ENCODE data around the gene CLTRN.

Gene CLTRN

DNA sequence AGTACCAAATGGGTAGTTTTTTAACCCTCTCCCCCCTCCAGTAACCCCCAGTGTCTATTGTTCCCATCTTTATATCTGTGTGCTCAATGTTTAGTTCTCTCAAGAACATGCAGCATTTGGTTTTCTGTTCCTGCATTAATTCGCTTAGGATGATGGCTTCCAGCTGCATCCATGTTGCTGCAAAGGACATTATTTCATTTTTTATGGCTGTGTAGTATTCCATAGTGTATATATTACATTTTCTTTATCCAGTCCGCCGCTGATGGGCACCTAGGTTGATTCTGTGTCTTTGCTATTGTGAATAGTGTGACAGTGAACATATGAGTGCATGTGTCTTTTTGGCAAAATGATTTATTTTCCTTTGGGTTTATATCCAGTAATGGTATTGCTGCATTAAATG, 31.9 kb upstream of the CLTRN start:
- Histone ChIP-seq H3K27me3 (ENCODE audit: insufficient read depth, low read length, poor library complexity) (no peaks in the 10 kb centered on the region), H3K9me3 (ENCODE audit: insufficient read depth, low read length, severe bottlenecking) (no peaks in the 10 kb centered on the region), H3K79me2 (ENCODE audit: insufficient read depth, low read length) (no peaks in the 10 kb centered on the region), H3K4me1 (ENCODE audit: insufficient read depth, low read length) (no peaks in the 10 kb centered on the region), H3K9ac (ENCODE audit: low read depth, low read length) (no peak overlapping the region), H3K36me3 (ENCODE audit: insufficient read depth, low read length) (peaks cover 23% of the 10 kb centered on the region), H3K27ac (ENCODE audit: low read length) (no peak overlapping the region), H2AFZ (ENCODE audit: low read depth, low read length) (no peak overlapping the region), H3K4me3 (ENCODE audit: low read depth in 1 of 2, low read length in 2 of 2) (no peak overlapping the region), H3K4me2 (ENCODE audit: insufficient read depth, low read length) (no peak overlapping the region), H4K20me1 (ENCODE audit: insufficient read depth, low read length) (no peaks in the 10 kb centered on the region)
- TF ChIP-seq CTCF (IDR thresholded peaks at IDR 0.05; ENCODE audit: borderline replicate concordance, extremely low read depth, low read length, poor library complexity, severe bottlenecking) (no peak), EZH2 (IDR thresholded peaks at IDR 0.05; ENCODE audit: borderline replicate concordance, low read depth, low read length, severe bottlenecking) (no peak)
- ATAC-seq (ENCODE audit: insufficient read depth, low read depth) (no peak), DNase-seq (no peak)

GRCh38 chrX:15694941-15695451, 30.4 kb upstream of the CLTRN start:
- TF ChIP-seq CTCF (IDR thresholded peaks at IDR 0.05; ENCODE audit: borderline replicate concordance, extremely low read depth, low read length, poor library complexity, severe bottlenecking), result no peak
- no peak for TF ChIP-seq EZH2 (IDR thresholded peaks at IDR 0.05; ENCODE audit: borderline replicate concordance, low read depth, low read length, severe bottlenecking)
- no peaks in the 10 kb centered on the region for H3K4me1 ChIP-seq (ENCODE audit: insufficient read depth, low read length)
- no peaks in the 10 kb centered on the region for H3K27me3 ChIP-seq (ENCODE audit: insufficient read depth, low read length, poor library complexity)
- H3K4me3 ChIP-seq (ENCODE audit: low read depth in 1 of 2, low read length in 2 of 2), result no peak overlapping the region
- H2AFZ ChIP-seq (ENCODE audit: low read depth, low read length), result no peak overlapping the region
- H3K36me3 ChIP-seq (ENCODE audit: insufficient read depth, low read length), result peaks cover 25% of the 10 kb centered on the region
- ATAC-seq (ENCODE audit: insufficient read depth, low read depth), result no peak
- H4K20me1 ChIP-seq (ENCODE audit: insufficient read depth, low read length), result no peaks in the 10 kb centered on the region
- no peak overlapping the region for H3K27ac ChIP-seq (ENCODE audit: low read length)
- no peak overlapping the region for H3K4me2 ChIP-seq (ENCODE audit: insufficient read depth, low read length)
- DNase-seq, result no peak
- no peak overlapping the region for H3K9ac ChIP-seq (ENCODE audit: low read depth, low read length)
- H3K9me3 ChIP-seq (ENCODE audit: insufficient read depth, low read length, severe bottlenecking), result no peaks in the 10 kb centered on the region
- no peaks in the 10 kb centered on the region; the same call in 1 of the 2 replicates for H3K79me2 ChIP-seq (ENCODE audit: insufficient read depth, low read length)

DNA sequence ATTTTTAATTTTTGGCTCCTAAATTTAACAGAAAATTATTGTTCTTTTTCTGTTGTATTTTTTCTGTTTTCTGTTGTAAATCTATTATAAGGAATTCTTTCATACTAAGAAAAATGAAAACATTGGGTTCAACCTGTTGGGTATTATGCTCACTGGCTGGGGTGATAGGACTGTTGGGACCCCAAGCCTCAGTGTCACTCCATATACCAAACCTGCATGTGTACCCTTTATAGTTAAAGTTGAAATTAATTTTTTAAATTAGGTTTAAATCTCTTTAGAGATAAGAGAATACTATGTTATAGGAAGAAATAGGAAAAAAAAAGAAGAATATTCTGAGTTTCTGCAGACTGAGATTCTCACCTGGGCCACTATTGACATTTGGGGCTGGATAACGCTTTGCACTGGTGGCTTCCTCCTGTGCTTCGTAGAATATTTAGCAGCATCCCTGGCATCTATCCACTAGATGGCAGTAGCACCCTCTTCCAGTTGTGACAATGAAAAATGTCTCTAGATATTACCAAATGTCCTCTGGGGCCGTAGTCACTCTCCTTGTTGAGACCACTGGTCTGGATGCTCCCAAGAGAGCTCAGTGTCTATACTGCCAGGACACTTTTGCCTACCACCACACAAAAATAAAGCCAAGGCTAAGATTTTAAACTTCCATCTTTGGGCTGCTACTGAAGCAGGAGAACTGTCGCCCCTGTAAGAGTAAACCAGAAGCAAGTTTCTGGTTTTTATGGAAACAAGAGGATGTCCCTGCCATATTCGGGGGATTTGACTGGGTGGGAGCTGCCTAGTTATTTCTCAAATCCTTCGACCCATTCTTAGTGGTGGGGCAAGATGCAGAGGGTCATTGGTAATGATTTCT, 22.4 kb upstream of the CLTRN start:
- Histone ChIP-seq H3K36me3 (ENCODE audit: insufficient read depth, low read length) (peaks cover 8% of the 10 kb centered on the region; the same call in 1 of the 2 replicates), H3K9me3 (ENCODE audit: insufficient read depth, low read length, severe bottlenecking) (no peaks in the 10 kb centered on the region), H3K27ac (ENCODE audit: low read length) (no peak overlapping the region), H3K4me3 (ENCODE audit: low read depth in 1 of 2, low read length in 2 of 2) (no peak overlapping the region), H3K9ac (ENCODE audit: low read depth, low read length) (no peak overlapping the region), H2AFZ (ENCODE audit: low read depth, low read length) (no peak overlapping the region), H3K4me2 (ENCODE audit: insufficient read depth, low read length) (no peak overlapping the region), H3K4me1 (ENCODE audit: insufficient read depth, low read length) (no peaks in the 10 kb centered on the region), H4K20me1 (ENCODE audit: insufficient read depth, low read length) (peaks cover 15% of the 10 kb centered on the region; the same call in 1 of the 2 replicates), H3K27me3 (ENCODE audit: insufficient read depth, low read length, poor library complexity) (no peaks in the 10 kb centered on the region), H3K79me2 (ENCODE audit: insufficient read depth, low read length) (peaks cover 24% of the 10 kb centered on the region)
- TF ChIP-seq CTCF (IDR thresholded peaks at IDR 0.05; ENCODE audit: borderline replicate concordance, extremely low read depth, low read length, poor library complexity, severe bottlenecking) (peak; percentile 75), EZH2 (IDR thresholded peaks at IDR 0.05; ENCODE audit: borderline replicate concordance, low read depth, low read length, severe bottlenecking) (no peak)
- DNase-seq (peak; percentile 49), ATAC-seq (ENCODE audit: insufficient read depth, low read depth) (peak; percentile 85)
